Endothelial cell of umbilical vein (primary cell): ENCODE data around the gene CD47. TPM values are rescaled to one million over a fixed set of nuclear protein-coding genes. Genes with fewer than 3 reads are reported as not detected.

ENCODE experiments used
- BruUV-seq: library from RNA; stranded (reverse); fragments of 400-500 nt; replicated peaks from 2 replicates; lab custom pipeline; 2021; lab: Mats Ljungman, UMichigan
- CTCF ChIA-PET: fragments of 300-600, 350-600 bp; sonication (Branson Sonifier 250); formaldehyde crosslinking; loops from one replicate; lab custom pipeline; 2021; ENCODE audit warnings: antibody characterized with exemption, inconsistent platforms; lab: Charles Lee
- POLR2A ChIA-PET: fragments of 300-600, 350-600 bp; sonication (Branson Sonifier 250); formaldehyde crosslinking; loops from one replicate; lab custom pipeline; 2021; ENCODE audit warnings: antibody characterized with exemption, inconsistent platforms; lab: Charles Lee
- DNase-seq: peaks from one replicate; pipeline ENCODE4 v3.0.0-alpha.2; 2011; ENCODE audit warnings: low read depth, low spot score
- FAIRE-seq: peaks from 2 replicates; lab custom pipeline; 2011; peaks lifted over from hg19 to GRCh38; lab: Jason Lieb, UNC
- H2AFZ ChIP-seq: 2 replicates; pipeline ENCODE4 v1.6.0; 2012; ENCODE audit warnings: low read depth, low read length, control low read depth, inconsistent platforms
- H3K27ac ChIP-seq: 2 replicates; pipeline ENCODE4 v1.5.1; 2011; ENCODE audit warnings: low read depth, mild to moderate bottlenecking, control low read depth, low read length, moderate library complexity; ENCODE audit not compliant: insufficient read depth
- H3K27me3 ChIP-seq, 2 experiments: 2 replicates each; pipeline versions ENCODE4 v1.6.0 to v1.6.1; 2011; ENCODE audit warnings: low read length in 2 of 2, mixed read lengths in 1 of 2; ENCODE audit not compliant: control insufficient read depth in 2 of 2, insufficient read depth in 2 of 2
- H3K36me3 ChIP-seq, 2 experiments: 2 replicates in 1 of 2; 3 replicates in 1 of 2; pipeline ENCODE4 v1.5.1; 2011; ENCODE audit warnings: low read length in 2 of 2, mild to moderate bottlenecking in 1 of 2, moderate library complexity in 1 of 2; ENCODE audit not compliant: control insufficient read depth in 2 of 2, insufficient read depth in 2 of 2; ENCODE audit errors: extremely low read depth in 1 of 2
- H3K4me1 ChIP-seq: 3 replicates; pipeline ENCODE4 v1.5.1; 2011; ENCODE audit warnings: mild to moderate bottlenecking, low read length; ENCODE audit not compliant: control insufficient read depth, insufficient read depth; ENCODE audit errors: extremely low read depth
- H3K4me2 ChIP-seq: 2 replicates; pipeline ENCODE4 v1.6.1; 2011; ENCODE audit warnings: low read length, control low read depth, mixed read lengths; ENCODE audit not compliant: insufficient read depth
- H3K4me3 ChIP-seq, 3 experiments: fragments of 200-600 bp in 1 of 3; sonication (generic), shearing (Covaris generic) in 1 of 3; replicated peaks in 1 of 3; 2 replicates each; pipeline ENCODE4 v1.5.1; 2011 to 2016; ENCODE audit warnings: control low read depth in 3 of 3, low read length in 3 of 3, mild to moderate bottlenecking in 2 of 3, inconsistent platforms in 1 of 3, low read depth in 1 of 3, moderate library complexity in 1 of 3; ENCODE audit not compliant: insufficient read depth in 1 of 3
- H3K79me2 ChIP-seq: 2 replicates; pipeline ENCODE4 v1.6.0; 2012; ENCODE audit warnings: low read length, inconsistent platforms; ENCODE audit not compliant: control insufficient read depth, insufficient read depth
- H3K9ac ChIP-seq: replicated peaks from 2 replicates; pipeline ENCODE3; 2011; ENCODE audit warnings: low read length, control low read depth; ENCODE audit not compliant: insufficient read depth; ENCODE audit errors: extremely low read depth
- H3K9me1 ChIP-seq: replicated peaks from 3 replicates; pipeline ENCODE4 v1.6.0; 2011; ENCODE audit warnings: mild to moderate bottlenecking, low read length; ENCODE audit not compliant: control insufficient read depth, insufficient read depth; ENCODE audit errors: extremely low read depth
- H3K9me3 ChIP-seq: replicated peaks from 2 replicates; pipeline ENCODE4 v1.5.1; 2012; ENCODE audit warnings: low read length, inconsistent platforms; ENCODE audit not compliant: control insufficient read depth, insufficient read depth
- H4K20me1 ChIP-seq: replicated peaks from 2 replicates; pipeline ENCODE3; 2011; ENCODE audit warnings: mild to moderate bottlenecking, low read length; ENCODE audit not compliant: control insufficient read depth, insufficient read depth; ENCODE audit errors: extremely low read depth
- EZH2 ChIP-seq: IDR thresholded peaks from 2 replicates; pipeline ENCODE4 v1.6.1; 2012; ENCODE audit warnings: borderline replicate concordance, low read depth, mild to moderate bottlenecking, moderate library complexity, low read length, inconsistent platforms; ENCODE audit not compliant: severe bottlenecking
- FOS ChIP-seq: IDR thresholded peaks from 2 replicates; pipeline ENCODE4 v1.6.1; 2011; ENCODE audit warnings: mild to moderate bottlenecking, low read length, moderate library complexity, borderline replicate concordance; ENCODE audit not compliant: insufficient read depth
- GATA2 ChIP-seq: IDR thresholded peaks from 2 replicates; pipeline ENCODE4 v1.7.0; 2011; ENCODE audit warnings: low read depth, mild to moderate bottlenecking, moderate library complexity, mixed read lengths, low read length; ENCODE audit not compliant: insufficient read length, insufficient read depth
- JUN ChIP-seq: IDR thresholded peaks from 2 replicates; pipeline ENCODE4 v1.6.1; 2011; ENCODE audit warnings: borderline replicate concordance, low read depth; ENCODE audit not compliant: insufficient read length, insufficient read depth
- MYC ChIP-seq: IDR thresholded peaks from one replicate; pipeline ENCODE4 v1.6.1; 2011; ENCODE audit warnings: mild to moderate bottlenecking, low read depth, low read length
- POLR2A ChIP-seq: IDR thresholded peaks from 2 replicates; pipeline ENCODE4 v1.6.1; 2012; ENCODE audit warnings: low read depth, mild to moderate bottlenecking, control low read depth, low read length
- POLR2AphosphoS5 ChIP-seq: IDR thresholded peaks from 2 replicates; pipeline ENCODE4 v1.6.1; 2012; ENCODE audit warnings: low read depth, mild to moderate bottlenecking, control low read depth, low read length, moderate library complexity; ENCODE audit not compliant: insufficient read depth
- dilution Hi-C: fragments of 300-500 bp; cut with MboI; formaldehyde crosslinking; loops from one replicate; pipeline ENCODE4 v1.15.0; 2019; ENCODE audit warnings: low sequenced_read_pairs; ENCODE audit not compliant: extremely low pct_ligation_motif_present
- intact Hi-C: fragments of 100-400 bp; cut with micrococcal nuclease; formaldehyde crosslinking; loops from one replicate; pipeline ENCODE4 v1.10.0; 2022
- polyA plus RNA-seq, 4 experiments: library from polyadenylated mRNA; depleted of rRNA in 3 of 4; stranded (reverse) in 3 of 4; unstranded in 1 of 4; fragments of >200 nt; gene quantifications; 2 replicates each; pipeline versions ENCODE4 v1.2.1 to v1.2.3, GENCODE V29; 2011 to 2012; ENCODE audit warnings: missing spikeins in 1 of 4
- total RNA-seq: library from RNA; stranded (reverse); gene quantifications from 2 replicates; pipeline ENCODE4 v1.2.3, GENCODE V29; 2021
- TF ChIP-seq, protein P1 (sequence below): IDR thresholded peaks from 2 replicates; pipeline ENCODE4 v1.6.1; 2011; ENCODE audit not compliant: insufficient read depth, insufficient read length
- TF ChIP-seq, protein P2 (sequence below), 2 donors: IDR thresholded peaks; 1 replicate in 1 of 2; 2 replicates in 1 of 2; pipeline ENCODE4 v1.5.1; 2011; ENCODE audit warnings: low read length in 2 of 2, mild to moderate bottlenecking in 2 of 2, moderate library complexity in 2 of 2, control low read depth in 1 of 2, inconsistent platforms in 1 of 2, low read depth in 1 of 2; ENCODE audit not compliant: insufficient read depth in 1 of 2; ENCODE audit errors: extremely low read depth in 1 of 2

The CD47 gene
- total and polyA plus RNA-seq, 2 donors (not counting 3 experiments of a cell fraction or from before 2014, with no cell fraction given): 29.3 to 32.2 TPM

- ChIA-PET POLR2A (no interaction called here), CTCF (interaction anchor here (2.2 to 2.3 kb wide), 2 partner anchors 70 to 80 kb away, joined by 8 to 10 read pairs; no protein-coding TSS in a partner anchor)
- TF ChIP-seq GATA2: no peak
- TF ChIP-seq EZH2: no peak
- no peak for TF ChIP-seq POLR2A
- TF ChIP-seq POLR2AphosphoS5: no peak
- TF ChIP-seq, protein P1, sequence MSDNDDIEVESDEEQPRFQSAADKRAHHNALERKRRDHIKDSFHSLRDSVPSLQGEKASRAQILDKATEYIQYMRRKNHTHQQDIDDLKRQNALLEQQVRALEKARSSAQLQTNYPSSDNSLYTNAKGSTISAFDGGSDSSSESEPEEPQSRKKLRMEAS: no peak
- no peak for TF ChIP-seq JUN
- TF ChIP-seq MYC: no peak
- TF ChIP-seq, protein P2, sequence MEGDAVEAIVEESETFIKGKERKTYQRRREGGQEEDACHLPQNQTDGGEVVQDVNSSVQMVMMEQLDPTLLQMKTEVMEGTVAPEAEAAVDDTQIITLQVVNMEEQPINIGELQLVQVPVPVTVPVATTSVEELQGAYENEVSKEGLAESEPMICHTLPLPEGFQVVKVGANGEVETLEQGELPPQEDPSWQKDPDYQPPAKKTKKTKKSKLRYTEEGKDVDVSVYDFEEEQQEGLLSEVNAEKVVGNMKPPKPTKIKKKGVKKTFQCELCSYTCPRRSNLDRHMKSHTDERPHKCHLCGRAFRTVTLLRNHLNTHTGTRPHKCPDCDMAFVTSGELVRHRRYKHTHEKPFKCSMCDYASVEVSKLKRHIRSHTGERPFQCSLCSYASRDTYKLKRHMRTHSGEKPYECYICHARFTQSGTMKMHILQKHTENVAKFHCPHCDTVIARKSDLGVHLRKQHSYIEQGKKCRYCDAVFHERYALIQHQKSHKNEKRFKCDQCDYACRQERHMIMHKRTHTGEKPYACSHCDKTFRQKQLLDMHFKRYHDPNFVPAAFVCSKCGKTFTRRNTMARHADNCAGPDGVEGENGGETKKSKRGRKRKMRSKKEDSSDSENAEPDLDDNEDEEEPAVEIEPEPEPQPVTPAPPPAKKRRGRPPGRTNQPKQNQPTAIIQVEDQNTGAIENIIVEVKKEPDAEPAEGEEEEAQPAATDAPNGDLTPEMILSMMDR (IDR thresholded peaks at IDR 0.05; ENCODE audit: extremely low read depth in 1 of 2, insufficient read depth in 1 of 2, low read depth in 1 of 2, low read length in 2 of 2): no peak
- TF ChIP-seq FOS: no peak
- no peaks in the 10 kb centered on the region for H3K36me3 ChIP-seq
- dilution Hi-C loops: no loop called here
- DNase-seq (no peak), FAIRE-seq (no peak)
- no peak overlapping the region for H3K9ac ChIP-seq
- intact Hi-C loops: no loop called here
- no peak overlapping the region for H3K4me3 ChIP-seq
- H3K9me1 ChIP-seq: no peaks in the 10 kb centered on the region
- H3K4me1 ChIP-seq: peaks cover 12% of the 10 kb centered on the region
- H3K27me3 ChIP-seq: no peaks in the 10 kb centered on the region
- H3K27ac ChIP-seq: no peak overlapping the region
- no TSS peak for BruUV-seq
- no peaks in the 10 kb centered on the region for H4K20me1 ChIP-seq
- no peak overlapping the region for H2AFZ ChIP-seq
- H3K9me3 ChIP-seq: no peaks in the 10 kb centered on the region
- H3K4me2 ChIP-seq: no peak overlapping the region
- no peaks in the 10 kb centered on the region for H3K79me2 ChIP-seq
Measured at GRCh38 chr3:108008106-108008505, 82.7 kb downstream of the CD47 start.
